HEK293T (cell line): ENCODE measurements around the gene DOCK7.

Source experiments
- CTCF ChIA-PET: fragments of 350-600 bp; formaldehyde crosslinking; extraction: SDS; loops from one replicate; lab custom pipeline; 2021; ENCODE audit warnings: antibody characterized with exemption, inconsistent platforms; lab: Yijun Ruan, JAX
- POLR2A ChIA-PET: fragments of 350-600 bp; formaldehyde crosslinking; extraction: SDS; loops from one replicate; lab custom pipeline; 2020; ENCODE audit warnings: antibody characterized with exemption, inconsistent platforms; lab: Yijun Ruan, JAX
- DNase-seq: peaks from one replicate; pipeline ENCODE4 v3.0.0; 2012; ENCODE audit warnings: mixed read lengths; ENCODE audit errors: extremely low spot score
- ARNT ChIP-seq: fragments of 450-650 bp; IDR thresholded peaks from 2 replicates; pipeline ENCODE4 v1.6.1; 2017; ENCODE audit warnings: mild to moderate bottlenecking
- BHLHE40 ChIP-seq: fragments of 450-650 bp; IDR thresholded peaks from 2 replicates; pipeline ENCODE4 v1.6.1; 2016; ENCODE audit warnings: mild to moderate bottlenecking, moderate library complexity, borderline replicate concordance
- CTBP1 ChIP-seq: fragments of 450-650 bp; IDR thresholded peaks from 2 replicates; pipeline ENCODE4 v1.6.1; 2016; ENCODE audit warnings: borderline replicate concordance
- ELF4 ChIP-seq: fragments of 450-650 bp; IDR thresholded peaks from 2 replicates; pipeline ENCODE4 v1.6.1; 2017; ENCODE audit warnings: antibody characterized with exemption
- FOXA1 ChIP-seq: fragments of 450-650 bp; IDR thresholded peaks from 2 replicates; pipeline ENCODE4 v1.6.1; 2016; ENCODE audit warnings: mild to moderate bottlenecking
- FOXK2 ChIP-seq: fragments of 450-650 bp; IDR thresholded peaks from 2 replicates; pipeline ENCODE4 v1.6.1; 2016; ENCODE audit warnings: mild to moderate bottlenecking
- FOXM1 ChIP-seq: fragments of 450-650 bp; IDR thresholded peaks from 2 replicates; pipeline ENCODE4 v1.6.1; 2017; ENCODE audit warnings: mild to moderate bottlenecking, borderline replicate concordance
- HDGF ChIP-seq: fragments of 450-650 bp; IDR thresholded peaks from 2 replicates; pipeline ENCODE4 v1.6.1; 2017; ENCODE audit warnings: antibody characterized with exemption, borderline replicate concordance
- L3MBTL2 ChIP-seq: fragments of 450-650 bp; conservative IDR thresholded peaks from 2 replicates; pipeline ENCODE4 v1.6.1; 2016; ENCODE audit warnings: mild to moderate bottlenecking
- LEF1 ChIP-seq: fragments of 450-650 bp; IDR thresholded peaks from 2 replicates; pipeline ENCODE4 v1.6.1; 2017; ENCODE audit warnings: mild to moderate bottlenecking, borderline replicate concordance
- NFRKB ChIP-seq: fragments of 450-650 bp; IDR thresholded peaks from 2 replicates; pipeline ENCODE4 v1.6.1; 2016; ENCODE audit warnings: mild to moderate bottlenecking, moderate library complexity
- PKNOX1 ChIP-seq: fragments of 450-650 bp; IDR thresholded peaks from 2 replicates; pipeline ENCODE4 v1.6.1; 2016
- SP1 ChIP-seq: fragments of 450-650 bp; IDR thresholded peaks from 2 replicates; pipeline ENCODE4 v1.6.1; 2017
- SUZ12 ChIP-seq: fragments of 450-650 bp; IDR thresholded peaks from 2 replicates; pipeline ENCODE4 v1.6.1; 2016; ENCODE audit warnings: mild to moderate bottlenecking
- TARDBP ChIP-seq: fragments of 450-650 bp; IDR thresholded peaks from 2 replicates; pipeline ENCODE4 v1.6.1; 2016
- ZNF384 ChIP-seq: fragments of 450-650 bp; IDR thresholded peaks from 2 replicates; pipeline ENCODE4 v1.6.1; 2016

Gene DOCK7

DNA sequence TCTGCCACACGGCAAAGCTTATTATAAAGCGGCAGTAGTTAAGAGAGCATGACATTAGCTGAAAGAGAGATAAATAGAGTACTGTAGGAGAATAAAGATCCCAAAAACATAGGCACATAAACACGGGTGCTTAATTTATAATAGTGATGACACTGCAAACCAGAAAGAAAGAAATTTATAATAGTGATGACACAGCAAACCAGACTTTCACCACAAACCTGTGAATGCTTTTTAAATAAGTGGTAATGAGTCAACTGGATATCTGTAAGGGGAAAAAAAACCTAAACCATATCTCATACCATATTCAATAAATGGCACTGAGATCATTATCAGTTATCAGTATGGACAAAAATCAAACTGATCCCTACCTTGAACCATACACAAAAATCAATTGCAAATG is 225.8 kb downstream of the DOCK7 start:
- ChIA-PET POLR2A (no interaction called here), CTCF (no interaction called here)
- no peak for DNase-seq
- no peak for TF ChIP-seq FOXK2
- no peak for TF ChIP-seq LEF1
- no peak for TF ChIP-seq SUZ12
- no peak for TF ChIP-seq L3MBTL2
- TF ChIP-seq FOXA1, result no peak
- no peak for TF ChIP-seq ARNT
- no peak for TF ChIP-seq PKNOX1
- no peak for TF ChIP-seq NFRKB
- TF ChIP-seq HDGF, result no peak
- no peak for TF ChIP-seq BHLHE40
- no peak for TF ChIP-seq ELF4
- TF ChIP-seq ZNF384, result no peak

DNA sequence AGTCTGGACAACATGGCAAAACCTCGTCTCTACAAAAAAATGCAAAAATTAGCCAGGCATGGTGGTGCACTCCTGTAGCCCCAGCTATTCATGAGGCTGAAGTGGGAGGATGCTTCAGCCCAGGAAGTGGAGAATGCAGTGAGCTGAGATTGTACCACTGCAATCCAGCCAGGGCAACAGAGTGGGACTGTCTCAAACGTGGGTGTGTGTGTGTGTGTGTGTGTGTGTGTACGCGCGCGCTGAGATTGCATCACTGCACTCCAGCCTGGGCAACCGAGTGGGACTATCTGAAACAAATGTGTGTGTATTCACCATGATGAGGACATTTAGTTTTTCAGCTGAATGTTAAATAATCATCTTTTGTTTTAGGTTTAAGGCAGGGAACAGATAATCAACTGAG is 230.2 kb downstream of the DOCK7 start:
- CTCF ChIA-PET, result interaction anchor here (0.6 kb wide), 2 partner anchors 23 to 173 kb away, joined by 3 read pairs; no protein-coding TSS in a partner anchor
- POLR2A ChIA-PET, result no interaction called here
- DNase-seq, result no peak
- TF ChIP-seq ARNT, result no peak
- no peak for TF ChIP-seq SP1

DNA sequence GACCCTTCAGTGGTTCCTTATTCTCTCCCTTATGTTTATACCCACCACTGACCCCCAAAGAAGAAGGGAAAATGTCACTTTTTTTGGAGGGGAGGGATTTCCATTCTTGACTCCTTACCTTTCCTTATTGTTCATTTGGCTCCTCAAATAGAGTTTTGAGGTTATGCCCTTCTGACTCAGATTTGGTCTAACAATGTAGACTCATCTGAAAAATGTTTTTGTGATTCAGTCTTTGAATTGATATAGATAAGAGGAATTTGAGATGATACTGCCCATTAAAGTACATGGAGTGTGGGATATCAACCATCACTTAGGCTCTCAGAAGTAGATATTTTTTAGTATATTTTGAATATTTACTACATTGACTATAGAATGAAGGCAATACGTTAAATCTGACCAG is 235.2 kb downstream of the DOCK7 start:
- TF ChIP-seq L3MBTL2 (no peak), PKNOX1 (no peak), ARNT (no peak), SP1 (no peak), CTBP1 (no peak)
- POLR2A ChIA-PET, result no interaction called here
- CTCF ChIA-PET, result no interaction called here
- DNase-seq, result no peak

DNA sequence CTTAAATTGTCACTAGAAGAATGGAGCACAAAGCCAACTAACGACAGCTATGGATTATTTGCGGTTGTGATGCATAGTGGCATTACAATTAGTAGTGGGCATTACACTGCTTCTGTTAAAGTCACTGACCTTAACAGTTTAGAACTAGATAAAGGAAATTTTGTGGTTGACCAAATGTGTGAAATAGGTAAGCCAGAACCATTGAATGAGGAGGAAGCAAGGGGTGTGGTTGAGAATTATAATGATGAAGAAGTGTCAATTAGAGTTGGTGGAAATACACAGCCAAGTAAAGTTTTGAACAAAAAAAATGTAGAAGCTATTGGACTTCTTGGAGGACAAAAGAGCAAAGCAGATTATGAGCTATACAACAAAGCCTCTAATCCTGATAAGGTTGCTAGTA is 237.9 kb downstream of the DOCK7 start:
- TF ChIP-seq FOXM1, result no peak
- no peak for TF ChIP-seq NFRKB
- TF ChIP-seq SUZ12, result no peak
- TF ChIP-seq FOXK2, result no peak
- TF ChIP-seq ELF4, result no peak
- no peak for TF ChIP-seq FOXA1
- TF ChIP-seq BHLHE40, result no peak
- TF ChIP-seq ZNF384, result no peak
- no peak for TF ChIP-seq TARDBP
- no peak for TF ChIP-seq LEF1
- no peak for TF ChIP-seq CTBP1
- TF ChIP-seq ARNT, result no peak
- TF ChIP-seq PKNOX1, result no peak
- TF ChIP-seq HDGF, result no peak
- TF ChIP-seq SP1, result no peak
- TF ChIP-seq L3MBTL2, result no peak
- ChIA-PET POLR2A (interaction anchor here (1.2 kb wide), 1 partner anchor 14 kb away, joined by 4 read pairs; no protein-coding TSS in a partner anchor), CTCF (interaction anchor here (0.9 to 1.5 kb wide), 2 partner anchors 11 to 58 kb away, joined by 4 read pairs; no protein-coding TSS in a partner anchor)
- no peak for DNase-seq

DNA sequence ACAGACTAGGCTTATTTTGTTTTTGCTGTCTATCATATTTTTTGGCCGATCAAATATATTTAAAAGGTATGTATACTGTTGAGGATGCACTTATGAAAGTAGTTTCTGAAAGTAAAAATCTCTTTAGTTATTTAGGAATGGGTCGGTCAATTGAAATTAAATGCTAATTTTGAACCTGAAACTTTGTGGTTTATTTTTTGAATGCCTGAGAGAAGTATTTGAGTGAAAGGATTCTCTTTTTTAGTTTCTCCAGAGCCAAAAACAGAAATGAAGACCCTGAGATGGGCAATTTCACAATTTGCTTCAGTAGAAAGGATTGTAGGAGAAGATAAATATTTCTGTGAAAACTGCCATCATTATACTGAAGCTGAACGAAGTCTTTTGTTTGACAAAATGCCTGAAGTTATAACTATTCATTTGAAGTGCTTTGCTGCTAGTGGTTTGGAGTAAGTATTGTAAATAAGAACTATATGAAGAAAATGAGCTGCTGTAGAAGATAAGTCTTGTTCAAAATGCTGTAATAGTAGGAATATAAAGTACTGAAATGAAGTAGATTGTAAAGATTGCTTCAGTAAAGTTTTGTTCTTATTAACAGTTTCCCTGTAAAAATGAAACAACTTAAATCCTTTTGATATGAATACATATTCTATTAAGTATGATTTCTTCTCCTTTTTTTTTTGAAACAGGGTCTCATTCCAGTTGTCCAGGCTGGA is 239.8 kb downstream of the DOCK7 start:
- ChIA-PET CTCF (no interaction called here), POLR2A (interaction anchor here (2.4 kb wide), 1 partner anchor 12 kb away, joined by 6 read pairs; no protein-coding TSS in a partner anchor)
- TF ChIP-seq BHLHE40, result no peak
- DNase-seq, result no peak

DNA sequence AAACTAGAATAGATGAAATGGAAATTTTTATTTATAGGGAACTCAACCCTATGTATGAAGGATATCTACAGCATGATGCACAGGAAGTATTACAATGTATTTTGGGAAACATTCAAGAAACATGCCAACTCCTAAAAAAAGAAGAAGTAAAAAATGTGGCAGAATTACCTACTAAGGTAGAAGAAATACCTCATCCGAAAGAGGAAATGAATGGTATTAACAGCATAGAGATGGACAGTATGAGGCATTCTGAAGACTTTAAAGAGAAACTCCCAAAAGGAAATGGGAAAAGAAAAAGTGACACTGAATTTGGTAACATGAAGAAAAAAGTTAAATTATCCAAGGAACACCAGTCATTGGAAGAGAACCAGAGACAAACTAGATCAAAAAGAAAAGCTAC is 243.5 kb downstream of the DOCK7 start:
- ChIA-PET POLR2A (no interaction called here), CTCF (no interaction called here)
- TF ChIP-seq ARNT (no peak), LEF1 (no peak), ELF4 (no peak), CTBP1 (no peak), L3MBTL2 (no peak), SUZ12 (no peak), FOXA1 (no peak), TARDBP (no peak), BHLHE40 (no peak), FOXK2 (no peak), FOXM1 (no peak), SP1 (no peak), NFRKB (no peak), PKNOX1 (no peak), HDGF (no peak), ZNF384 (no peak)
- no peak for DNase-seq
